Activated B cell treated with CpG ODN at 0.5 μM for 24 hours (primary cell): Measurements from ENCODE around the gene CNTNAP2. TPM values are rescaled to one million over a fixed set of nuclear protein-coding genes. Genes with fewer than 3 reads are reported as not detected.

Experiments used
- ATAC-seq: fragments of 200-7000 bp; cut with Tn5 transposase; one replicate; pipeline ENCODE4 v1.10.0; 2021; ENCODE audit warnings: low read depth, mild to moderate bottlenecking, moderate library complexity
- CTCF ChIA-PET: fragments of 350-600 bp; sonication (Branson Sonifier 250); formaldehyde crosslinking; loops from one replicate; lab custom pipeline; 2021; ENCODE audit warnings: antibody characterized with exemption; lab: Charles Lee
- POLR2A ChIA-PET: fragments of 350-600 bp; sonication (Branson Sonifier 250); formaldehyde crosslinking; loops from one replicate; lab custom pipeline; 2021; ENCODE audit warnings: antibody characterized with exemption; lab: Charles Lee
- DNase-seq: peaks from one replicate; pipeline ENCODE4 v3.0.0; 2022
- H3K27ac Mint-ChIP-seq: one replicate; pipeline ENCODE4 v1.8.0; 2020; ENCODE audit warnings: mixed read lengths
- H3K27me3 Mint-ChIP-seq: one replicate; pipeline ENCODE4 v1.8.0; 2021; ENCODE audit warnings: mixed read lengths
- H3K36me3 Mint-ChIP-seq: one replicate; pipeline ENCODE4 v1.8.0; 2021; ENCODE audit warnings: low read depth, mixed read lengths
- H3K4me1 Mint-ChIP-seq: one replicate; pipeline ENCODE4 v1.8.0; 2021; ENCODE audit warnings: mixed read lengths
- H3K4me3 Mint-ChIP-seq: one replicate; pipeline ENCODE4 v1.8.0; 2020; ENCODE audit warnings: mild to moderate bottlenecking, mixed read lengths
- H3K9me3 Mint-ChIP-seq: one replicate; pipeline ENCODE4 v1.8.0; 2020; ENCODE audit warnings: mixed read lengths
- intact Hi-C: fragments of 100-400 bp; cut with micrococcal nuclease; formaldehyde crosslinking; loops from one replicate; pipeline ENCODE4 v1.15.1; 2024
- total RNA-seq: library from RNA; stranded (reverse); gene quantifications from 2 replicates; pipeline ENCODE4 v1.2.3, GENCODE V29; 2022
- TF ChIP-seq, protein P1 (sequence below): fragments of 200-600 bp; IDR thresholded peaks from one replicate; pipeline ENCODE4 v1.8.0; 2022; ENCODE audit warnings: antibody characterized with exemption, mild to moderate bottlenecking

Gene CNTNAP2
- total RNA-seq, 1 donor from 2014 or later, result 0.84 TPM

DNA sequence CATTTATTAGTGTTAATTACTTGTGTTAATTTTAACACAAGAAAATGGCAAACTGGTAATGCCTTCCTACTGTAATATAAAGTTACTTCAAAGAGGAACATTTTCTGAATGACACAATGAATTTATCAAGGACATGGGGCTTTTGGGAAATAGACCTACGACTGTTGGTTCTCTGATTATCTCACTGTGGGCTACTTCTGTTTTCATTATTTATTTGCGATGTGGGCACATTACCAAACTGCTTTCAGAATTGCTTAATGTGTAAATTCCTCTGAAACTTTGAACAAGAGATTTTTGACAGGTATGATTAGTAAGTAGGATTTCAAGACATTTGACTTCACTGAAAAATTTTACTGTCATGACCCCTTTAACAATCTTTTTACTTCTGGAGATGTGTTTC lies 535.6 kb downstream of the CNTNAP2 start:
- Mint-ChIP-seq H3K9me3 (peaks cover 2% of the 10 kb centered on the region), H3K27me3 (no peaks in the 10 kb centered on the region), H3K4me3 (no peak overlapping the region), H3K27ac (no peak overlapping the region), H3K4me1 (peaks cover 2% of the 10 kb centered on the region), H3K36me3 (no peaks in the 10 kb centered on the region)
- ChIA-PET CTCF (no interaction called here), POLR2A (no interaction called here)
- no peak for DNase-seq
- intact Hi-C loops, result no loop called here
- no peak for ATAC-seq
- TF ChIP-seq, protein P1, sequence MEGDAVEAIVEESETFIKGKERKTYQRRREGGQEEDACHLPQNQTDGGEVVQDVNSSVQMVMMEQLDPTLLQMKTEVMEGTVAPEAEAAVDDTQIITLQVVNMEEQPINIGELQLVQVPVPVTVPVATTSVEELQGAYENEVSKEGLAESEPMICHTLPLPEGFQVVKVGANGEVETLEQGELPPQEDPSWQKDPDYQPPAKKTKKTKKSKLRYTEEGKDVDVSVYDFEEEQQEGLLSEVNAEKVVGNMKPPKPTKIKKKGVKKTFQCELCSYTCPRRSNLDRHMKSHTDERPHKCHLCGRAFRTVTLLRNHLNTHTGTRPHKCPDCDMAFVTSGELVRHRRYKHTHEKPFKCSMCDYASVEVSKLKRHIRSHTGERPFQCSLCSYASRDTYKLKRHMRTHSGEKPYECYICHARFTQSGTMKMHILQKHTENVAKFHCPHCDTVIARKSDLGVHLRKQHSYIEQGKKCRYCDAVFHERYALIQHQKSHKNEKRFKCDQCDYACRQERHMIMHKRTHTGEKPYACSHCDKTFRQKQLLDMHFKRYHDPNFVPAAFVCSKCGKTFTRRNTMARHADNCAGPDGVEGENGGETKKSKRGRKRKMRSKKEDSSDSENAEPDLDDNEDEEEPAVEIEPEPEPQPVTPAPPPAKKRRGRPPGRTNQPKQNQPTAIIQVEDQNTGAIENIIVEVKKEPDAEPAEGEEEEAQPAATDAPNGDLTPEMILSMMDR, result no peak

DNA sequence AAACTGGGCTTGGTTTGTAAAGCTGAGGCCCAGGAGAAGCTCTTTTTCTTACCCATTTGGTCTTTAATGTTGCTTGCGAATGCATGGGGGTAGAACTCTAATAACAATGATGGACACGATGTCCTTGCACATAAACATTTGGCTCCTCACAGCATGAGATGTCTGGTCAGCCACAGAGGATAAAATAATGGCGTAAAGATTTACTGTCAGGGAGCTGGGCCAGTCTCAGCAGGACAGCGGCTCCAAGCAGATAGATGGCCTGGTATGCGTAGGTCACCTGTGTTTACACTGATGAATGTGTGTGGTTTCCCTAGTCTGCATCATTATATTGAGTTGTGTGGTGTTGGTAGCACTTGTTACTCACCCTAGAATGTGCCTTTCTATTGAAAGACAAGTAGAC lies 537.4 kb downstream of the CNTNAP2 start:
- TF ChIP-seq, protein P1, result no peak
- intact Hi-C loops, result no loop called here
- POLR2A ChIA-PET, result no interaction called here
- no peak for ATAC-seq
- no peak overlapping the region for H3K27ac Mint-ChIP-seq
- no peak for DNase-seq
- peaks cover 2% of the 10 kb centered on the region for H3K9me3 Mint-ChIP-seq
- no peaks in the 10 kb centered on the region for H3K36me3 Mint-ChIP-seq
- CTCF ChIA-PET, result no interaction called here
- no peak overlapping the region for H3K4me3 Mint-ChIP-seq
- H3K4me1 Mint-ChIP-seq, result peaks cover 2% of the 10 kb centered on the region
- no peaks in the 10 kb centered on the region for H3K27me3 Mint-ChIP-seq

DNA sequence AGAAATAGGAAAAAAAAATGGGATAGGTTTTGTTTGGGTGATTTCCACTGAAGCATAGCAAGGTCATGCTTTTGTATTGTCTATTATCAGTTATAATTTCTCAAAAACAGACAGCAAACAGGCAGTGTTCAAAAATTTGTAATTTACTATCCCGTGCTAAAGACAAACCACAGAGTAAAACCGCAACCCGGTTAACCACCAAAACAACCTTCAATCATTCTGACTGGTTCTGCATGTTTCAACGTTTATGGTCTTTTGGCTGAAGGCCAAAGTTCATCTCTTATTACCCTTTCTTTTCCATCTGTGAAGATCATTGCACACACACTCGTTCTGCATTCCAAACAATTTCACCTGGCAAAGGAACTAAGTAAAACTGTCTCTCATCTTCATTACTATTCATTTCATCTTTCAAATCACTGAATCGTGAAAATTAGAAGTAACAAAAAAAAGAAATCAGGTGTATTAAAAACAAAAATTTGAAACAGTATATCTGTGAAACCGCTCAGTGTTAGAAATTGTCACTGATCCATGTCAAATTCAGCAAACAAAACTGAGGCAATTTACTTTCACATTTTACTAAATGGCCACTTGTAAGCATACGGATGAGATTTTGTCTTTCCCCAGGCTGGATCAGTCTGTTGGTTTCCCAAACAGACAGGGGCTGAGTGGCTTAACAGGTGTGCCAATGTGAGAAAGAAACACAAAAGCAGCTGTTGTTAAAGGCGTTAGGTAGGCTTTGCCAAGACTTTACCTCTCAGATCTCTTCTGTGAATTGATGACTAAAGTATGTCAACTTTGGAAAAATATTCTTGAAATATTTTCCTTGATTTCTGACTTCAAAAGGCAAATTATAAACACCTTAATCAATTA lies 539.6 kb downstream of the CNTNAP2 start:
- TF ChIP-seq, protein P1, result no peak
- H3K36me3 Mint-ChIP-seq, result no peaks in the 10 kb centered on the region

DNA sequence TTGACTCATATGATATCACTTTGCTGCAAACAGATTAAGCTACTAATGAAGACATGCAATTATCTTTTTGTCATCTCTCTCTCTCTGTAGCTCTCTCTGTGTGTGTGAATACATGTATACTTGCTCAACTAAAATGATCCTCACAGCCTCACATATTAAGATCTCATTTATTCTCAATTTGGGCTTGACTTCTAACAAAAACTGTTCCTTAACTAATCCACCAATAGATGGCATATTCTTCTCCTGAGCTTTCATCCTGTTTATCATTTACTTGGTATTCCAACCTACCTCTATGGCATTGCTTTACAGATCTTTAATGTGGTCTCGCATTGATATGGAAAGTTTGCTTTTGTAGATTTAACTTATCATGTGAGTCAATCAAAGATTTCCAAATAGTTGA lies 540.4 kb downstream of the CNTNAP2 start:
- H3K27ac Mint-ChIP-seq, result no peak overlapping the region
- peaks cover 2% of the 10 kb centered on the region for H3K4me1 Mint-ChIP-seq
- CTCF ChIA-PET, result no interaction called here
- intact Hi-C loops, result no loop called here
- H3K27me3 Mint-ChIP-seq, result no peaks in the 10 kb centered on the region
- no peak for ATAC-seq
- no peaks in the 10 kb centered on the region for H3K9me3 Mint-ChIP-seq
- DNase-seq, result no peak
- TF ChIP-seq, protein P1, result no peak
- POLR2A ChIA-PET, result no interaction called here
- no peaks in the 10 kb centered on the region for H3K36me3 Mint-ChIP-seq
- no peak overlapping the region for H3K4me3 Mint-ChIP-seq

More for the DNA sequence above, 539.6 kb downstream of the CNTNAP2 start:
- H3K4me1 Mint-ChIP-seq, result peaks cover 2% of the 10 kb centered on the region
- ChIA-PET POLR2A (no interaction called here), CTCF (no interaction called here)
- intact Hi-C loops, result no loop called here
- no peaks in the 10 kb centered on the region for H3K9me3 Mint-ChIP-seq
- no peak for DNase-seq
- H3K4me3 Mint-ChIP-seq, result no peak overlapping the region
- no peak for ATAC-seq
- no peaks in the 10 kb centered on the region for H3K27me3 Mint-ChIP-seq
- H3K27ac Mint-ChIP-seq, result no peak overlapping the region

DNA sequence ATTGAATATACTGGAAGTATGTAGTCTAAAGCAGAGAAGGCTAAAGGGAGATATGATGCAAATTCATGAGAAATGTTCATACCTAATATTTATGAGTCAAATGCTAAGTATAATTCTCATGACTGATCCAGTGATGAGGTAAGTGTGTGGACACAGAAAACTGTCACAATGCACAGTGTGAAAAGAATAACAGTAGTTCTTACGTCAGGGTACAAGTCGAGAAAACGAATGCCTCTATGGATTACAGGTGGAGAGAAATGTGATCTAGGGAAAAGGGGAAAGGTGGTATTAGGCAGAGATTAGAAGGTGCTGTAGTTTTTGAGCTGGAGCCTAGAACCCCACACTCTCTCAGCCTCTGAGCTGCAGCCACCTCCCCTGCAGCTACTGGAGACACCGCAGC lies 542.0 kb downstream of the CNTNAP2 start:
- ATAC-seq (no peak), DNase-seq (no peak)
- ChIA-PET POLR2A (no interaction called here), CTCF (no interaction called here)
- Mint-ChIP-seq H3K27ac (no peak overlapping the region), H3K4me1 (peaks cover 2% of the 10 kb centered on the region), H3K36me3 (no peaks in the 10 kb centered on the region), H3K4me3 (no peak overlapping the region), H3K9me3 (peaks cover 2% of the 10 kb centered on the region), H3K27me3 (no peaks in the 10 kb centered on the region)
- intact Hi-C loops, result no loop called here
- TF ChIP-seq, protein P1, result no peak
